Hepatocyte (in vitro differentiated cells): Measurements from ENCODE around the gene SMARCB1. TPM values are rescaled to one million over a fixed set of nuclear protein-coding genes. Genes with fewer than 3 reads are reported as not detected.

Experiments
- DNase-seq: peaks from one replicate; pipeline ENCODE4 v3.0.0-alpha.2; 2016; ENCODE audit warnings: low spot score
- H2AFZ ChIP-seq: fragments of 200-600 bp; sonication (generic); 2 replicates; pipeline ENCODE4 v1.6.0; 2016; ENCODE audit warnings: antibody characterized with exemption, mild to moderate bottlenecking
- H3K27ac ChIP-seq: fragments of 200-600 bp; sonication (generic); 2 replicates; pipeline ENCODE4 v1.5.1; 2016; ENCODE audit warnings: mild to moderate bottlenecking
- H3K27me3 ChIP-seq: fragments of 200-600 bp; sonication (generic); 2 replicates; pipeline ENCODE4 v1.6.1; 2016
- H3K36me3 ChIP-seq: fragments of 200-600 bp; sonication (generic); replicated peaks from 2 replicates; pipeline ENCODE4 v1.5.1; 2016; ENCODE audit warnings: low read depth; ENCODE audit not compliant: insufficient read depth
- H3K4me1 ChIP-seq: fragments of 200-600 bp; sonication (generic); 2 replicates; pipeline ENCODE4 v1.5.1; 2016; ENCODE audit warnings: mild to moderate bottlenecking, moderate library complexity; ENCODE audit not compliant: insufficient read depth
- H3K4me2 ChIP-seq: fragments of 200-600 bp; sonication (generic); 2 replicates; pipeline ENCODE4 v1.6.0; 2016
- H3K4me3 ChIP-seq: fragments of 200-600 bp; sonication (generic); 2 replicates; pipeline ENCODE4 v1.5.1; 2016; ENCODE audit warnings: mild to moderate bottlenecking
- H3K79me2 ChIP-seq: fragments of 200-600 bp; sonication (generic); 2 replicates; pipeline ENCODE4 v1.6.0; 2017; ENCODE audit warnings: mild to moderate bottlenecking
- H3K9me2 ChIP-seq: fragments of 200-600 bp; sonication (generic); replicated peaks from 2 replicates; pipeline ENCODE4 v1.6.0; 2017; ENCODE audit warnings: mild to moderate bottlenecking; ENCODE audit not compliant: insufficient read depth
- H3K9me3 ChIP-seq: fragments of 200-600 bp; sonication (generic); 2 replicates; pipeline ENCODE4 v1.5.1; 2016; ENCODE audit warnings: low read depth, mild to moderate bottlenecking
- H4K20me1 ChIP-seq: fragments of 200-600 bp; sonication (generic); 2 replicates; pipeline ENCODE4 v1.6.0; 2016; ENCODE audit warnings: mild to moderate bottlenecking; ENCODE audit not compliant: insufficient read depth, poor library complexity, severe bottlenecking
- EZH2 ChIP-seq: fragments of 200-600 bp; sonication (generic); IDR thresholded peaks from 2 replicates; pipeline ENCODE4 v1.6.1; 2016; ENCODE audit warnings: antibody characterized with exemption, mild to moderate bottlenecking, borderline replicate concordance
- EZH2phosphoT487 ChIP-seq: fragments of 200-600 bp; sonication (generic); IDR thresholded peaks from one replicate; pipeline ENCODE4 v1.6.1; 2018; ENCODE audit warnings: antibody characterized with exemption, mild to moderate bottlenecking, low read depth, moderate library complexity; ENCODE audit not compliant: unreplicated experiment, severe bottlenecking
- WGBS: methylation state at CpG from one replicate; pipeline ENCODE4 v1.1.6; 2016; ENCODE audit warnings: low lambda C conversion rate; ENCODE audit errors: missing lambda C conversion rate; 5-methylcytosine and 5-hydroxymethylcytosine counted together
- polyA plus RNA-seq: library from polyadenylated mRNA; unstranded; fragments of >200 nt; fragmentation: Nextera tagmentation; extraction: Ambion mirVana; gene quantifications from 2 replicates; pipeline ENCODE4 v1.2.1, GENCODE V29; 2016
- total RNA-seq: library from RNA; depleted of rRNA; stranded (reverse); fragments of >200 nt; gene quantifications from 2 replicates; pipeline ENCODE4 v1.2.3, GENCODE V29; 2014
- TF ChIP-seq, protein P1 (sequence below): fragments of 200-600 bp; sonication (generic); IDR thresholded peaks from 2 replicates; pipeline ENCODE4 v1.5.1; 2016; ENCODE audit warnings: antibody characterized with exemption, mild to moderate bottlenecking; ENCODE audit not compliant: poor library complexity

The SMARCB1 gene
- total and polyA plus RNA-seq, 2 experiments from 2014 or later: 84.3 to 120 TPM

DNA sequence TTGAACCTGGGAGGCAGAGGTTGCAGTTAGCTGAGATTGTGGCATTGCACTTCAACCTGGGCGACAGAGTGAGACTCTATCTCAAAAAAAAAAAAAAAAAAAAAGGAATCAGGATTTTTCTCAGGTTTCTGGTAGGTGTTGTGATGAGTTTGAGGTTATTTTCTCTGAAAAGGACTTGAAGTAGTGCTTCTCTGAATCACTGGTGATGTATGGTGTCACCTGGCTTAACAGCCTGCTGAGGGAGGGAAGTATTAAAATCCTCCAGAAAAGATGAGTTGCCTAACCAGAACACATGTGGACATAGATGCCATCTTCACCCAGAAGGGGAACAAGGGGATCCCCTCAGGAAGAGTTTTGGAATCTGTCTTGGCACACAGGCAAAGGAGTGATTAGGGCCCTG lies 20.1 kb downstream of the SMARCB1 start:
- Histone ChIP-seq H3K27ac (no peak overlapping the region), H3K9me2 (no peaks in the 10 kb centered on the region), H3K4me2 (no peak overlapping the region), H3K79me2 (no peaks in the 10 kb centered on the region), H3K4me1 (no peaks in the 10 kb centered on the region), H2AFZ (no peak overlapping the region), H3K9me3 (no peaks in the 10 kb centered on the region), H3K27me3 (no peaks in the 10 kb centered on the region), H4K20me1 (no peaks in the 10 kb centered on the region), H3K36me3 (no peaks in the 10 kb centered on the region), H3K4me3 (no peak overlapping the region)
- no peak for TF ChIP-seq EZH2phosphoT487
- TF ChIP-seq, protein P1, sequence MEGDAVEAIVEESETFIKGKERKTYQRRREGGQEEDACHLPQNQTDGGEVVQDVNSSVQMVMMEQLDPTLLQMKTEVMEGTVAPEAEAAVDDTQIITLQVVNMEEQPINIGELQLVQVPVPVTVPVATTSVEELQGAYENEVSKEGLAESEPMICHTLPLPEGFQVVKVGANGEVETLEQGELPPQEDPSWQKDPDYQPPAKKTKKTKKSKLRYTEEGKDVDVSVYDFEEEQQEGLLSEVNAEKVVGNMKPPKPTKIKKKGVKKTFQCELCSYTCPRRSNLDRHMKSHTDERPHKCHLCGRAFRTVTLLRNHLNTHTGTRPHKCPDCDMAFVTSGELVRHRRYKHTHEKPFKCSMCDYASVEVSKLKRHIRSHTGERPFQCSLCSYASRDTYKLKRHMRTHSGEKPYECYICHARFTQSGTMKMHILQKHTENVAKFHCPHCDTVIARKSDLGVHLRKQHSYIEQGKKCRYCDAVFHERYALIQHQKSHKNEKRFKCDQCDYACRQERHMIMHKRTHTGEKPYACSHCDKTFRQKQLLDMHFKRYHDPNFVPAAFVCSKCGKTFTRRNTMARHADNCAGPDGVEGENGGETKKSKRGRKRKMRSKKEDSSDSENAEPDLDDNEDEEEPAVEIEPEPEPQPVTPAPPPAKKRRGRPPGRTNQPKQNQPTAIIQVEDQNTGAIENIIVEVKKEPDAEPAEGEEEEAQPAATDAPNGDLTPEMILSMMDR: no peak
- TF ChIP-seq EZH2: no peak
- no peak for DNase-seq
- 100% methylated on average over 1 of the region's 1 CpG for WGBS

- H3K36me3 ChIP-seq: no peaks in the 10 kb centered on the region
Measured at GRCh38 chr22:23812378-23812777, 25.6 kb downstream of the SMARCB1 start.

DNA sequence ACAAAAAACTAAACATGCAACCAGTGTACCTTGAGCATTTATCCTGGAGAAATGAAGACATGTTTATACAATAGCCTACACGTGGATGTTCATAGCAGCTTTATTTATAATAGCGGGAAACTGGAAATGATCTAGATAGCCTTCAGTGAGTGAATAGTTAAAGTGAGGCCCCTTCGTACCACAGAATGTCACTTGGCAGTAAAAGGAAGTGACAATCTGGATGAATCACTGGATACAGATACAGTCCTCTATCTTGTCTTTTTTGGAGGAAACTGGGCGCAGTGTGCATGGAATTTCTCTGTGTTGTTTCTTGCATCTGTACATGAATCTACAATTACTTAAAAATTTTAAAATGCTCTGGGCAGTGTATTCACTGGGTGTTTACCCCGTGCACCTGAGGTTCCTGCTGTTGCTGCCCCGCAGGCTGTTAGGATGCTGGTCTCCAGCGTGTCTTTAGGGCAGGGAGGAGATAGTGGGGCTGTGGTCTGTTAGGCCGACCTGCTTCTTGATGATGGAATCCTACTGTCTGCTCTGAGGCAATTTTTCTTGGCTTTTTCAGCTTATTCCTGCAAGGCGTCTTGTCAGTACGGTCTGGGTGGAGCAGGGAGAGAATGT lies 28.9 kb downstream of the SMARCB1 start:
- no peaks in the 10 kb centered on the region for H3K9me3 ChIP-seq
- no peak overlapping the region for H3K4me2 ChIP-seq
- TF ChIP-seq EZH2phosphoT487 (no peak), EZH2 (no peak)
- TF ChIP-seq, protein P1: no peak
- no peak overlapping the region for H3K27ac ChIP-seq
- H3K4me3 ChIP-seq: no peak overlapping the region
- H3K79me2 ChIP-seq: no peaks in the 10 kb centered on the region
- H3K36me3 ChIP-seq: no peaks in the 10 kb centered on the region
- H3K4me1 ChIP-seq: no peaks in the 10 kb centered on the region
- 71% methylated on average over 10 of the region's 10 CpGs for WGBS
- H2AFZ ChIP-seq: no peak overlapping the region
- no peaks in the 10 kb centered on the region for H3K9me2 ChIP-seq
- DNase-seq: no peak
- no peaks in the 10 kb centered on the region for H3K27me3 ChIP-seq
- no peaks in the 10 kb centered on the region for H4K20me1 ChIP-seq

More at GRCh38 chr22:23812378-23812777, 25.6 kb downstream of the SMARCB1 start:
- no peak for DNase-seq
- Histone ChIP-seq H3K4me3 (no peak overlapping the region), H3K4me1 (no peaks in the 10 kb centered on the region), H3K9me3 (no peaks in the 10 kb centered on the region), H3K9me2 (no peaks in the 10 kb centered on the region), H2AFZ (no peak overlapping the region), H3K4me2 (no peak overlapping the region), H3K27me3 (no peaks in the 10 kb centered on the region), H3K27ac (no peak overlapping the region), H4K20me1 (no peaks in the 10 kb centered on the region), H3K79me2 (no peaks in the 10 kb centered on the region)
- 97% methylated on average over 4 of the region's 4 CpGs for WGBS
- TF ChIP-seq EZH2 (no peak), EZH2phosphoT487 (no peak)
- TF ChIP-seq, protein P1: no peak
